Measurements from ENCODE around the gene POU2F1.
"Not testable (repeated sequence)": the region's sequence is repeated elsewhere in the genome, so short reads cannot be mapped to it uniquely, and the experiment has no call there.

Gene POU2F1

GRCh38 chr1:167231873-167232450, 11.3 kb downstream of the POU2F1 start:
- DNase-seq (ENCODE audit: low spot score), result no peak

- no peak for DNase-seq (ENCODE audit: low spot score)
Measured at GRCh38 chr1:167232801-167233200, 12.1 kb downstream of the POU2F1 start.

GRCh38 chr1:167233373-167233772, 12.7 kb downstream of the POU2F1 start:
- no peak for DNase-seq (ENCODE audit: low spot score)

GRCh38 chr1:167237000-167237399, 16.3 kb downstream of the POU2F1 start:
- DNase-seq (ENCODE audit: low spot score), result no peak

GRCh38 chr1:167238713-167239112, 18.0 kb downstream of the POU2F1 start:
- DNase-seq (ENCODE audit: low spot score), result no peak

- DNase-seq (ENCODE audit: low spot score), result no peak
Measured at GRCh38 chr1:167239257-167239656, 18.6 kb downstream of the POU2F1 start.

- no peak for DNase-seq (ENCODE audit: low spot score)
Measured at GRCh38 chr1:167244244-167244643, 23.6 kb downstream of the POU2F1 start.

GRCh38 chr1:167245168-167245567, 24.5 kb downstream of the POU2F1 start:
- not testable (repeated sequence) for DNase-seq (ENCODE audit: low spot score)

- no peak for DNase-seq (ENCODE audit: low spot score)
Measured at GRCh38 chr1:167246971-167247370, 26.3 kb downstream of the POU2F1 start.

- no peak for DNase-seq (ENCODE audit: low spot score)
Measured at GRCh38 chr1:167247754-167248153, 27.1 kb downstream of the POU2F1 start.

- DNase-seq (ENCODE audit: low spot score), result no peak
Measured at GRCh38 chr1:167248707-167249642, 28.3 kb downstream of the POU2F1 start.

- no peak for DNase-seq (ENCODE audit: low spot score)
Measured at GRCh38 chr1:167249702-167250101, 29.0 kb downstream of the POU2F1 start.

GRCh38 chr1:167250482-167250881, 29.8 kb downstream of the POU2F1 start:
- DNase-seq (ENCODE audit: low spot score), result no peak

- DNase-seq (ENCODE audit: low spot score), result no peak
Measured at GRCh38 chr1:167251472-167251871, 30.8 kb downstream of the POU2F1 start.

- no peak for DNase-seq (ENCODE audit: low spot score)
Measured at GRCh38 chr1:167252986-167253385, 32.3 kb downstream of the POU2F1 start.

GRCh38 chr1:167258858-167259257, 38.2 kb downstream of the POU2F1 start:
- no peak for DNase-seq (ENCODE audit: low spot score)

- no peak for DNase-seq (ENCODE audit: low spot score)
Measured at GRCh38 chr1:167262836-167263235, 42.1 kb downstream of the POU2F1 start.

- DNase-seq (ENCODE audit: low spot score), result no peak
Measured at GRCh38 chr1:167263344-167263743, 42.7 kb downstream of the POU2F1 start.

GRCh38 chr1:167263819-167264464, 43.3 kb downstream of the POU2F1 start:
- peak; percentile 34 for DNase-seq (ENCODE audit: low spot score)

GRCh38 chr1:167266965-167267364, 46.3 kb downstream of the POU2F1 start:
- no peak for DNase-seq (ENCODE audit: low spot score)

GRCh38 chr1:167268347-167268787, 47.7 kb downstream of the POU2F1 start:
- peak; percentile 25 for DNase-seq (ENCODE audit: low spot score)

GRCh38 chr1:167270349-167271092, 49.8 kb downstream of the POU2F1 start:
- DNase-seq (ENCODE audit: low spot score), result no peak
